NCI-H128 (cell line): ENCODE measurements around the gene DAP.

Source experiments
- DNase-seq: peaks from one replicate; lab custom pipeline; 2025; ENCODE audit not compliant: unreplicated experiment; lab: John Stamatoyannopoulos, UW

DAP gene

DNA sequence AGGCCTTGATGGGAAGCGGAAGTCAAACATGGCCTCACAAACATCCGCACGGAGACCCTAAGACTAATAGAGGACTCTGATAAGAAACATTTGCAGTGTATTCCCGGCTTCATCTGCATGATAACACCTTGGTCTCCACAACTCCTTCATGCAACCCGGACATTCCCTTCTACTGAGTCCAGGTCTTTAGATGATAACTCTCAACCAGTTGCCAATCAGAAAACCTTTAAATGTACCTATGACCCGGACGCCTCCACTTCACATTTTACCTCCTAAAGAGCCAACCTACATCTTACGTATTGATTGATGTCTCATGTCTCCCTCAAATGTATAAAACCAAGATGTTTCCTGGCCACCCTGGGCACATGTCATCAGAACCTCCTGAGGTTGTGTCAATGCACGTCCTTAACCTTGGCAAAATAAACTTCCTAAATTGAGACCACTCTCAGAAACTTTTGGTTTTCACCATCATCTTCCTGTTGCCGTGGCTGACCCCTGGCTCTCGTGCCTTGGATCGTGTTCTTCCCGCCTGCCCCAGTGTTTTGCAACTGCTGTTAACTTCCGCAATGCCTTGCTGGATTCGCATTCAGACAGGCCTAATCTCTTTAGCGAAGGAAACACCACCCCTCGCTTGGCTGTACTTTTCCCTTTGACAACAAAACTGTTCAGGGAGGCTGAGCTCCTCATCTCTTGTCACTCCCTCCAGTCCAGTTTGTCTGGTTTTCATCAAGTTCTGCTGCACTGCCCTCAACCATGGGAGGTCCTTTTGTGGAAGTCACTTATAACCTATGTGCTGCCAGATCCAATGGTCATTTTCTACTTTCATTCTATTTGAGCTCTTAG is 1.1 kb upstream of the DAP start:
- no peak for DNase-seq

DNA sequence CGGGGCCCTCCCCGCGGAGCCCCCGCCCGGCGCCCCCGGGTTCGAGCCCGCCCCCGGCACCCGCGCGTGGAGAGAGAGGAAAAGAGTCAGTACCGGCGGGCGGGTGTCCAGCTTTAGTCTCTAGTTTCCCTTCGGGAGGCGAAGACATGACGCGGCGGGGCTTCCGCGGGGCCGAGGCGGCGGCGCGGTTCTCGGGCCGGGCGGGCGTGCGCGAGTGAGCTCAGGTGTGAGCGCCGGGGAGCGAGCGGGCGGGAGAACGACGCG is 181 bp downstream of the DAP start:
- no peak for DNase-seq

- DNase-seq: peak; percentile 15
Observed at GRCh38 chr5:10760096-10760920, 726 bp downstream of the DAP start.

DNA sequence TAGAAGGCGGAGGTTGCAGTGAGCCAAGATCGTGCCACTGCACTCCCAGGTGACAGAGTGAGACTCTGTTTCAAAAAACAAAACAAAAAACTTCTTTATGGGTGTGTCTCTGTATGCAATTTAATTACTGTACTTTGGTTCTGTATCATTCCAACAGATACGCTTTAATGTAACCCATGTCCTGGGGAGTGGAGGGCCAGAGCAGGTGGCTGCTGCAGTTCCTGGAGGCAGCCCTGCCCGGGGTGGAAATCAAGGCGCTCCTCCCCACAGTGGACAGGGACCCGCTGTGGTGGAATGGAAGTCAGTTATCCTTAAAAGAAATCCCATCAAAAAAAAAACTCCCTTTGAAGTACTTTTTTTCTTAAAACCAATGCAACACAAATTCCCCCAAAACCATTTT is 1.9 kb downstream of the DAP start:
- DNase-seq: no peak

DNA sequence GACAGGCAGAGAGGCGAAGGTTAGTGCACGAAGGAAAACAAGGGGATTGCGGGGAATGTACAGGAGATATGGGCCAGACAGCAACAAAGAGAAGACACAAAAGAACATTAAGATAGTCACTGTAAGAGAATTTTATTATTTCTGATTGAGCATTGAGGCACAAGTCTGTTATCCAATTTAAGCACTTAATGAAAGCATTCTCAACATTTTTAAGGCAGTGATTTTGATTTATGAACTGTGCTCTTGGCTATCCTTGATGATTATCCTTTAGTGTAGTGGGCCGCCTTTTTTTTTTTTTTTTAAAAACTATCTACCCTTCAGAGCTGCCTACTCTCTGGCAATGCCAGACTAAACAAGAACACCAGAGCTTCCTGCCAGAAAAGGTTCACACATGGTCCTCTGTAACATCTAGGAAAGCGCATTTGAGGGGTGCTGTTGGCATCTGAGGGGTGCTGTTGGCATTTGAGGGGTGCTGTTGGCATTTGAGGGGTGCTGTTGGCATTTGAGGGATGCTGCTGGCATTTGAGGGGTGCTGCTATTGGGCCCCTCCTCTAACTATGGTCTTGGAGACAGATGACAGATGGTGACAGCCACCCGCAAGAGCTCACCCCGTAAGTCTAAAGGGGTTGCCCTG is 3.0 kb downstream of the DAP start:
- no peak for DNase-seq

DNA sequence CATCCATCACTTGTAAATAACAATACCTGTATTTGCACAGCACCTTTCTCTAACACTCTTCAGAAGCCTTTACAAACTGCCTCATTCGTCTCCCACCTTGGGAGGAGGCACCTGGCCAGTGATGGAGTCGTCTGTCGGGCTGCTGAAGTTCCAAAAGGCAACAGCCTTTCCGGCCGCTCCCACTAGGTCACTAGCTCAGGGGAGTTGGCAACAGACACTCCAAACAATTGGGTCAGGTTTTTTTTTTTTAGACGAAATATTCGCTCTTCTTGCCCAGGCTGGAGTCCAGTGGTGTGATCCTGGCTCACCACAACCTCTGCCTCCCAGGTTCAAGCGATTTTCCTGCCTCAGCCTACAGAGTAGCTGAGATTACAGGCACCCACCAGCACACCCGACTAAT is 4.0 kb downstream of the DAP start:
- DNase-seq: no peak

- no peak for DNase-seq
Observed at GRCh38 chr5:10756549-10756948, 4.5 kb downstream of the DAP start.

GRCh38 chr5:10753178-10753577 is 7.9 kb downstream of the DAP start:
- DNase-seq: no peak

GRCh38 chr5:10752451-10752850 is 8.6 kb downstream of the DAP start:
- no peak for DNase-seq

- no peak for DNase-seq
Observed at GRCh38 chr5:10750909-10751308, 10.1 kb downstream of the DAP start.

DNA sequence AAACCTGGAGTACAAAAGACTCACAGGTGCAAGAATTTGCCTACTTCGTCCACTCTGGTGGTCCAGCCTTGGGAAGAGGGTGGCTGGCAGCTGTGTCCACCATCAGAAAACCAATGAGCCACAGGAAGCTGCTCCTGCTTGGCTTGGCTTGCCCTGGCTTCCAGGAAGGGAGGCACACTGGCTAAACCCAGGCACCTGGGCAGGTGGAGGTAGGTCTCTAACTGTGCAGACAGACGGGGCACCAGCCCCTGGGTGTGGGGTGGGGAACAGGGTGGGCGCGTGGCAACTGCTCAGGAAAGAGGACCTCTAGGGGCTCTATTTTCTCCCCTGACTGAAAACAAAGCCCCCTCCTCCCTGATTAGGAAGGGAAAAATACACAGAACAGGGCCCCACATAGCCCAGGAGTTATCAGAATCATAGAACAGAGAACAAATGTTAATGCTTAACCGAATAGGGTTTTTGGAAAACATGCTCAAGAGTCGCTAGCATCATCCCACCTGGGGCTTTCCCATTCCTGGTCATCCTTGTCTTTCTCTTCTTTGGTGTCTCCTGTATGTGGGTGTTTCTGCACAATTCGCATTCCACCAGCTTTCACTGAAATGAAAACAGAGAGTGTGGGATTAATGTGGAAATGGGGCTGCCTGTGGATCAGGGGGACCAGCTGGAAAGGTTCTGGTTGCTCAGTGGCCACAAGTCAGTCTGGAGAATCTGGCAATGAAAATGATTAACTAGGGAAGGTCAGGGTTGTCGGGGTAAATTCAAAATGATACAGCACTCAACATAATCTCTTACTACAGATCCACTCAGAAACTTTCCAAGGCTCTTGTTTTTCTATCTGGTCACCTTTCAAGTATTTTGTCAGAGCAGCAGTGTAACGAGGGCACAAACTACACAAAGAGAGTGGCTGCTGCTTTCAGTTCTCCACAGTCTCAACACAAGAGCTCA is 13.1 kb downstream of the DAP start:
- no peak for DNase-seq

DNA sequence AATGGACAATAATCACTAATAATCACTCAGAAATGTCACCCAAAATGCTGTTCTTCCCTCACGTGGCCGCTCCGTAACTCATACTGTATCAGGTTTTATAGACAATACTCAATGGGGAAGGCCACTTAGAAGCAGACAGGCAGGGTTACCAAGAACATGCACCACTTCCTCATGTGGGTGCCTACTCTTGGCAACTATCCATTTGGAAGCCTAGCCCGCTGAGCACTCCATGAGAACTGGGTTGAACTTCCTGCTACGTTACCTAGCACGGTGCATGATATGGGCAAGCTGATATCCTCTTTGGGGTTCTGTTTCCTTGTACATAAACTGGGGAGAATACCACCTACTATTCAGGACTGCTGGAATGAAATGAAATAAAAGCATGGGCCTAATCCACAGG is 14.3 kb downstream of the DAP start:
- no peak for DNase-seq

DNA sequence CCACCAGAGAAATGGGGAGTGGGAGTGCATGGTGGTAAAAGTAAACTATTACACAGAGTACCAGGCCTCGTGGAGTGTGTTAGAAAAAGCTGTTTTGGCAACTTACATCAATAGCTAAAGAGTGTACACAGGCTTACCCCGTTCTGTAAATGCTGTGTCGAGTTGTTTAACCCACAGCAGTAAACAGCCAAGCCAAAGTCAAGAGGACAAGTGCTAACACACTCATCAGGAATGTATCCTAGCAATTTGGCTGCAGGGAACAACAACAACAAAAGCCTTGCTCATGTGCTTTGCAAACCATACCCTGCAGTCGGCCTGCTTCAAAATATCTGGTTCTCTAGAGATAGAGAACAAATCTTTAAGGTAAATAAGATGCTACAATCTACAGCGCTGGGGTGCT is 15.9 kb downstream of the DAP start:
- no peak for DNase-seq

GRCh38 chr5:10744681-10745080 is 16.4 kb downstream of the DAP start:
- DNase-seq: no peak

DNA sequence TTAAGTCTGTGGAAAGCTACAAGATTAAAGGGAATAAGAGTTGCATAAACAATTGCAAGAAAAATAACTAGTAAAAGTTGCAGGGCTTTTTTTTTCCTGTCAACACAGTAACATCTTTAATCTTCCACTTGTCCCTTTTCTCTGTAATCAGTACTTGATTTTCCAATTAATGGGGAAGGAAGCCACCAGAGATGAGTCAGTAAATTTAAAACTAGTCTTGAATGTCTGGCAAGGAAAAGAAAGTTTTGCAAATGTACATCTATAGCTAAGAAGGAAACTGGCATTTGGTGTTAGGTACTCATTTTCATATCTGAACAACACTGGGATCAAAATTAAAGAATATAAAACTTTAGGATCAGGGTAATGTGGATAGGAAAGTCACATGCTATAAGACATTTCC is 17.1 kb downstream of the DAP start:
- no peak for DNase-seq

GRCh38 chr5:10743526-10743925 is 17.5 kb downstream of the DAP start:
- DNase-seq: no peak

DNA sequence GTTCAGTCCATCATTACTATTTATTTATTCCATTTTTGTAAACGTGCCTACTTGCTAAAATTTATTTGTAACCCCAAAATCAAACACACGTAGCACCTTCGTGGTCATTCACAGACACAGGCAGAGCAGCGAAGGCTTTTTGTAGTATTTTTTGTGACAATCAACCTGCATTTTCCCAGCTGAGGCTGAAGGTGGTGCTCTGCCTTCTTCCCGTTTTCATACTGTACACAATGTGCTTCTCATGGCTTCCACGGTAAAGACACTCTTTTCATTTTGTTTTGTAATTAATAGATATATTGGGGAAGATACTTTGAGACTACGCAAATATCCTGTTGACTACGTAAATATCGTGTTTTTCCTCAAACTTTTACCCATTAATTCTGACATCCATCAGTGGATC is 19.4 kb downstream of the DAP start:
- DNase-seq: no peak

GRCh38 chr5:10740384-10740783 is 20.6 kb downstream of the DAP start:
- DNase-seq: no peak

GRCh38 chr5:10737880-10738279 is 23.2 kb downstream of the DAP start:
- DNase-seq: no peak

DNA sequence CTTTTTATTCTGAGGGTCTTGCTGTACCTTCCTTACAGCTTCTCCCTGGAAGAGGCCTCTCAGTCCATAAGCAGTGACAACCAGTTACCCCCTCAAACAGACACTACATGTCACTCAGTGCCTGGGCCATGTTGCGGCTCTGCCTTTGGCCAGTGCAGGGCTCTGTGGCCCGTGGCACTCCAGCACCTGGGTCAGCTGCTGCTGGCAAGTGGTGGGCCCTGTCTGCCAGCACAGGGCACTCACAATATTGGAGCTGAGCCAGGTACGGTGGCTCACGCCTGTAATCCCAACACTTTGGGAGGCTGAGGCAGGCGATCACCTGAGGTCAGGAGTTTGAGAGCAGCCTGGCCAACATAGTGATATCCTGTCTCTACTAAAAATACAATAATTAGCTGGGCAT is 24.2 kb downstream of the DAP start:
- DNase-seq: no peak

DNA sequence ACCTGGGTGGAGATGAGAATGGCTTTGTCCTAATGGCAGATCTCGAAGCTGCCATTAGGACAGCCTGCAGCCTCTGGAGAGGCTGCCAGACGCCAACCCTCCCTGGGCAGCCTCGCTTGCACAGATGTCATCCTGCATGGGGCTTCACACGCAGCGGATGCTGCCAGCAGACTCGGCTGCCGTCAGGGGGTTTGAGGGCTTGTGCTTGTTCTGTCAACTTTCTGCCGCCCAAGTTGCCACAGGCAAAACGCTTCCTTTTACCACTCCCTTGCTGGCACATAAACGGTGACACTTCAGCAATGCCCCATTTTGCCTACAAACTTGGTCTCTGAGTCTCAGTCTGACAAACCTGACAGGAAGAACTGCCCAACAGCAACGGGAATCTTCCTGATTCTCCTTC is 24.7 kb downstream of the DAP start:
- DNase-seq: no peak
